ENCODE results near the gene ADPRH.

DNA sequence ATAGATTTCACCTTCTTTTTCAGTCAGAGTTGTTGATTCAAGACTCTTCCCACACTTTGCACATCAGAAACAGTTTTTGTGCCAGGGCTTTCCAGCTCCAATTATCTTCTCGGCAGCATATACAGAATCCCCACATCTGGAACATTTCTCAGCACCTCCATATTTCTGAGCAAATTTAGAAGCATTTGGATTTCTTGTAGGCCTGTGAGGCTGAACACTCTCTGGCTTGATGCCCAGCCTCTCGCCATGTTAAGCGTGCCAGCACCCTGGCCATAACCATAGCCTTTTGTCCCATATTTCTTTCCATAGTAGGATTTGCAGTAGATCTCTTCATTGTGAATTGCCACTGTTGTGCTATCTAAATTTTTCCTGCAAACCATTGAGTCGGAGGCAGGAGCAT is 48.1 kb upstream of the ADPRH start:
- no peak for TF ChIP-seq EZH2 (IDR thresholded peaks at IDR 0.05; ENCODE audit: low read depth)
- TF ChIP-seq, protein P1, sequence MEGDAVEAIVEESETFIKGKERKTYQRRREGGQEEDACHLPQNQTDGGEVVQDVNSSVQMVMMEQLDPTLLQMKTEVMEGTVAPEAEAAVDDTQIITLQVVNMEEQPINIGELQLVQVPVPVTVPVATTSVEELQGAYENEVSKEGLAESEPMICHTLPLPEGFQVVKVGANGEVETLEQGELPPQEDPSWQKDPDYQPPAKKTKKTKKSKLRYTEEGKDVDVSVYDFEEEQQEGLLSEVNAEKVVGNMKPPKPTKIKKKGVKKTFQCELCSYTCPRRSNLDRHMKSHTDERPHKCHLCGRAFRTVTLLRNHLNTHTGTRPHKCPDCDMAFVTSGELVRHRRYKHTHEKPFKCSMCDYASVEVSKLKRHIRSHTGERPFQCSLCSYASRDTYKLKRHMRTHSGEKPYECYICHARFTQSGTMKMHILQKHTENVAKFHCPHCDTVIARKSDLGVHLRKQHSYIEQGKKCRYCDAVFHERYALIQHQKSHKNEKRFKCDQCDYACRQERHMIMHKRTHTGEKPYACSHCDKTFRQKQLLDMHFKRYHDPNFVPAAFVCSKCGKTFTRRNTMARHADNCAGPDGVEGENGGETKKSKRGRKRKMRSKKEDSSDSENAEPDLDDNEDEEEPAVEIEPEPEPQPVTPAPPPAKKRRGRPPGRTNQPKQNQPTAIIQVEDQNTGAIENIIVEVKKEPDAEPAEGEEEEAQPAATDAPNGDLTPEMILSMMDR (conservative IDR thresholded peaks at IDR 0.05) = no peak
